ENCODE results near the gene MS4A14.

DNA sequence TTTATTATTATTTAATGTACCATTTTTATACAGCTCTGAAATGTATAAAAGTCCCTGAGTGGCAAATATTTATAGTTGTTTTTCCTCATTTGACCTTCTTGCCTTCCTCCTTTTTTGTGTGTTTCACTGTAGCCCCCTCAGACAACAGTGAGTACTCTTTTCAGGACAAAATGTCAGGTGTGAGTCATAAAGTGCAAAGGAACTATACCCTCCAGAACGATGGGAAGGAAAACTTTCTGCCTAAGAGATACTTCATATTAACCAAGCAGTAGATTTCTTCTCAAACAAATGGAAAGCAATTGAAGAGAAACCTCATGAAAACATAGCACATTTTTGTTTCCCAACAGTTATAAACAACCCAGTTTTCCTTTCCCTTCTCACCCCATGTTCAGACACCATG is 34.0 kb upstream of the MS4A14 start:
- TF ChIP-seq, protein P1, sequence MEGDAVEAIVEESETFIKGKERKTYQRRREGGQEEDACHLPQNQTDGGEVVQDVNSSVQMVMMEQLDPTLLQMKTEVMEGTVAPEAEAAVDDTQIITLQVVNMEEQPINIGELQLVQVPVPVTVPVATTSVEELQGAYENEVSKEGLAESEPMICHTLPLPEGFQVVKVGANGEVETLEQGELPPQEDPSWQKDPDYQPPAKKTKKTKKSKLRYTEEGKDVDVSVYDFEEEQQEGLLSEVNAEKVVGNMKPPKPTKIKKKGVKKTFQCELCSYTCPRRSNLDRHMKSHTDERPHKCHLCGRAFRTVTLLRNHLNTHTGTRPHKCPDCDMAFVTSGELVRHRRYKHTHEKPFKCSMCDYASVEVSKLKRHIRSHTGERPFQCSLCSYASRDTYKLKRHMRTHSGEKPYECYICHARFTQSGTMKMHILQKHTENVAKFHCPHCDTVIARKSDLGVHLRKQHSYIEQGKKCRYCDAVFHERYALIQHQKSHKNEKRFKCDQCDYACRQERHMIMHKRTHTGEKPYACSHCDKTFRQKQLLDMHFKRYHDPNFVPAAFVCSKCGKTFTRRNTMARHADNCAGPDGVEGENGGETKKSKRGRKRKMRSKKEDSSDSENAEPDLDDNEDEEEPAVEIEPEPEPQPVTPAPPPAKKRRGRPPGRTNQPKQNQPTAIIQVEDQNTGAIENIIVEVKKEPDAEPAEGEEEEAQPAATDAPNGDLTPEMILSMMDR (IDR thresholded peaks at IDR 0.05) = no peak
- TF ChIP-seq POLR2A (IDR thresholded peaks at IDR 0.05) = no peak

All from prostate gland (tissue), 2 donors.